HFFc6 (cell line): Measurements from ENCODE around the gene SELENOF. TPM values are rescaled to one million over a fixed set of nuclear protein-coding genes. Genes with fewer than 3 reads are reported as not detected.
"Not testable (repeated sequence)": the region's sequence is repeated elsewhere in the genome, so short reads cannot be mapped to it uniquely, and the experiment has no call there.

Source experiments
- DNase-seq: peaks from one replicate; pipeline ENCODE4 v3.0.0-alpha.2; 2018
- H3K27ac Mint-ChIP-seq: 2 replicates; pipeline ENCODE4 v1.8.0; 2020; ENCODE audit warnings: mild to moderate bottlenecking, mixed read lengths
- H3K27me3 Mint-ChIP-seq: 2 replicates; pipeline ENCODE4 v1.8.0; 2021; ENCODE audit warnings: mild to moderate bottlenecking, moderate library complexity, mixed read lengths; ENCODE audit not compliant: insufficient read depth
- H3K36me3 Mint-ChIP-seq: 2 replicates; pipeline ENCODE4 v1.8.0; 2021; ENCODE audit warnings: low read depth, mixed read lengths
- H3K4me1 Mint-ChIP-seq: 2 replicates; pipeline ENCODE4 v1.8.0; 2020; ENCODE audit warnings: low read depth, mixed read lengths
- H3K4me3 Mint-ChIP-seq: 2 replicates; pipeline ENCODE4 v1.8.0; 2020; ENCODE audit warnings: mild to moderate bottlenecking, moderate library complexity, mixed read lengths
- H3K9me3 Mint-ChIP-seq: 2 replicates; pipeline ENCODE4 v1.8.0; 2020; ENCODE audit warnings: mild to moderate bottlenecking, mixed read lengths
- CTCF ChIP-seq: fragments of 200-600 bp; sonication (generic); IDR thresholded peaks from 2 replicates; pipeline ENCODE4 v1.5.0; 2021; ENCODE audit warnings: antibody characterized with exemption, mild to moderate bottlenecking
- total RNA-seq, 6 experiments: library from RNA; stranded (reverse); fragmentation: NEBNext Ultra II Directional; extraction: Animal tissue kit (Norgen Biotek cat#: 25700); gene quantifications; 2 replicates in 1 of 6; 3 replicates in 5 of 6; pipeline ENCODE4 v1.2.3, GENCODE V29; 2021

The SELENOF gene
- total RNA-seq, 6 experiments from 2014 or later, result 251 to 322 (median 278) TPM

DNA sequence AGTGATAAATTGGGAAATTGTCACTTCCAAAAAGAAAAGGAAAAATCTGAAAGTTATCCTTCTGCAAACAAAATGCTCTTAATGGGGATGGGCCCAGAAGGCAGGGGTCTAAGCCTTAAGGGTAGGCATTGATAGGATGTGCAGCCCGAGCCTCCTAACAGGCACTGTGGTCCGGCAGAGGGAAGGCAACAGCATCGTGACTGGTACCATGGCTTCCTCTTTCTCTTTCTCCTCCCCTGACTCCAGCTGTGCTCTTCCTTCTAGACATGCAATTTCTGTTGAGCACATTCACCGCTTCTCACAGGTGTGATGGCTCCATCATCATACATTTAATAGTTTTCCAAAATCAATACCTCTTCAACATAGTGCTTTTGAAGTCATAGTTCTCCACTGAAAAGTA, 91.5 kb downstream of the SELENOF start:
- H3K4me1 Mint-ChIP-seq, result peaks cover 10% of the 10 kb centered on the region
- no peaks in the 10 kb centered on the region for H3K9me3 Mint-ChIP-seq
- no peak for DNase-seq
- no peak overlapping the region for H3K27ac Mint-ChIP-seq
- no peak overlapping the region for H3K4me3 Mint-ChIP-seq
- no peak for TF ChIP-seq CTCF
- peaks cover 11% of the 10 kb centered on the region for H3K27me3 Mint-ChIP-seq
- H3K36me3 Mint-ChIP-seq, result no peaks in the 10 kb centered on the region

DNA sequence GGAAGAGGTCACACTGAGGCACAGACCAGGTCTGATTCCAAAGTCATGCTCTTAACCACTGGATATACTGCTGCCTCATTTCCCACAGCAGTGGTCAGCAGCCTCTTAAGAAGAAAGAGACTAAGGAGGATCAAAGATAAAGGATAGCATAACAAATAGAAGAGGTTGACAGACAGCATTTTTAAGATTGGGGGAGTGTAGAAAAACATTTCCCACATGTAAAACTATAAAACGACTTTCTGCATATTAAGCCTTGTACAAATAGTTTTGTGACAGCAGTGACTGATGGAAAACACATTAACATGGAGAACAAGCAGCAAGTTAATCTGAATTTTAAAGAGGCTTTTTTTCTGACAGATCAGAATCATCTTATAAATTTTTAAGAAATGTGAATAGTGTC, 92.0 kb downstream of the SELENOF start:
- TF ChIP-seq CTCF, result no peak
- Mint-ChIP-seq H3K9me3 (no peaks in the 10 kb centered on the region), H3K27me3 (peaks cover 14% of the 10 kb centered on the region), H3K4me1 (peaks cover 10% of the 10 kb centered on the region), H3K36me3 (no peaks in the 10 kb centered on the region), H3K4me3 (no peak overlapping the region), H3K27ac (no peak overlapping the region)
- DNase-seq, result no peak

DNA sequence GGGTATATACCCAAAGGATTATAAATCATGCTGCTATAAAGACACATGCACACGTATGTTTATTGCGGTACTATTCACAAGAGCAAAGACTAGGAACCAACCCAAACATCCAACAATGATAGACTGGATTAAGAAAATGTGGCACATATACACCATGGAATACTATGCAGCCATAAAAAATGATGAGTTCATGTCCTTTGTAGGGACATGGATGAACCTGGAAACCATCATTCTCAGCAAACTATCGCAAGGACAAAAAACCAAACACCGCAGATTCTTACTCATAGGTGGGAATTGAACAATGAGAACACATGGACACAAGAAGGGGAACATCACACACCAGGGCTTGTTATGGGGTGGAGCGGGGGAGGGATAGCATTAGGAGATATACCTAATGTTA, 94.0 kb downstream of the SELENOF start:
- peaks cover 15% of the 10 kb centered on the region for H3K27me3 Mint-ChIP-seq
- H3K9me3 Mint-ChIP-seq, H3K27ac Mint-ChIP-seq, H3K36me3 Mint-ChIP-seq, H3K4me1 Mint-ChIP-seq, H3K4me3 Mint-ChIP-seq, DNase-seq: not testable (repeated sequence)

DNA sequence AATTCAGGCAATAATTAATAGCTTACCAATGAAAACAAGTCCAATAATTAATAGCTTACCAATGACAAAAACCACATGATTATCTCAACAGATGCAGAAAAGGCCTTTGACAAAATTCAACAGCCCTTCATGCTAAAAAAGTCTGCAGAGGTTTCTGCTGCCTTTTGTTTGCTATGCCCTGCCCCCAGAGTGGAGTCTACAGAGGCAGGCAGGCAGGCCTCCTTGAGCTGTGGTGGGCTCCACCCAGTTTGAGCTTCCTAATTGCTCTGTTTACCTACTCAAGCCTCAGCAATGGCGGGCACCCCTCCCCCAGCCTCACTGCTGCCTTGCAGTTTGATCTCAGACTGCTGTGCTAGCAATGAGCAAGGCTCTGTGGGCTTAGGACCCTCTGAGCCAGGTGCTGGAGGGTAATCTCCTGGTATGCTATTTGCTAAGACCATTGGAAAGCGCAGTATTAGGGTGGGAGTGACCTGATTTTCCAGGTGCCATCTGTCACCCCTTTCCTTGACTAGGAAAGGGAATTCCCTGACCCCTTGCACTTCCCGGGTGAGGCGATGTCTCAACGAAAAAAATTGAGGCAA, 96.6 kb downstream of the SELENOF start:
- not testable (repeated sequence) for H3K27ac Mint-ChIP-seq

GRCh38 chr1:86814118-86814517, 99.8 kb downstream of the SELENOF start:
- not testable (repeated sequence) for H3K9me3 Mint-ChIP-seq, DNase-seq, H3K4me3 Mint-ChIP-seq, H3K27ac Mint-ChIP-seq, H3K36me3 Mint-ChIP-seq, H3K4me1 Mint-ChIP-seq
- H3K27me3 Mint-ChIP-seq, result peaks cover 17% of the 10 kb centered on the region

More for the DNA sequence above, 96.6 kb downstream of the SELENOF start:
- H3K36me3 Mint-ChIP-seq, H3K4me3 Mint-ChIP-seq, DNase-seq, H3K27me3 Mint-ChIP-seq, H3K9me3 Mint-ChIP-seq, H3K4me1 Mint-ChIP-seq: not testable (repeated sequence)

Other genes with a start within 250 kb of the SELENOF start
- 100 to 1,000 TPM in 3 of 6 experiments, 10 to 100 TPM in 3; 91.0 to 102 (median 100) TPM for gene SH3GLB1, start 209.6 kb downstream of the SELENOF start, total RNA-seq
- 10 to 100 TPM; 23.8 to 26.8 (median 24.8) TPM for gene HS2ST1, start 509 bp upstream of the SELENOF start, total RNA-seq